Measurements from ENCODE around the gene SPTLC3. TPM values are rescaled to one million over a fixed set of nuclear protein-coding genes. Genes with fewer than 3 reads are reported as not detected.

SPTLC3 gene
- total RNA-seq, 2 experiments from 2014 or later = not detected

- H3K27ac ChIP-seq (ENCODE audit: low read depth, low read length, poor library complexity, severe bottlenecking) = no peak overlapping the region
- no TSS peak for BruUV-seq (replicated peaks)
- no peaks in the 10 kb centered on the region for H3K36me3 ChIP-seq (ENCODE audit: insufficient read depth, low read length)
- H3K4me1 ChIP-seq (ENCODE audit: insufficient read depth, low read length, poor library complexity, severe bottlenecking) = no peaks in the 10 kb centered on the region
- no peaks in the 10 kb centered on the region for H3K79me2 ChIP-seq (ENCODE audit: insufficient read depth, low read depth, low read length)
- TF ChIP-seq EZH2phosphoT487 (IDR thresholded peaks at IDR 0.05; ENCODE audit: borderline replicate concordance, low read depth, low read length) = no peak
- no peaks in the 10 kb centered on the region for H3K9me3 ChIP-seq (ENCODE audit: low read length)
- ChIA-PET CTCF (ENCODE audit: unreplicated experiment) (no interaction called here), POLR2A (interaction anchor here (0.8 kb wide), 1 partner anchor 16 kb away, joined by 3 read pairs; no protein-coding TSS in a partner anchor)
- no peak overlapping the region for H3K4me3 ChIP-seq (ENCODE audit: low read depth, low read length, poor library complexity, severe bottlenecking)
- intact Hi-C loops (cut with micrococcal nuclease; ENCODE audit: unreplicated experiment) = no loop called here
- H4K20me1 ChIP-seq (ENCODE audit: insufficient read depth, low read length) = no peaks in the 10 kb centered on the region
- H3K4me2 ChIP-seq (ENCODE audit: low read length) = no peak overlapping the region
- no peak overlapping the region for H2AFZ ChIP-seq (ENCODE audit: low read length)
- no peak for DNase-seq (ENCODE audit: low spot score)
- H3K9me2 ChIP-seq (ENCODE audit: insufficient read depth, low read length) = no peaks in the 10 kb centered on the region
Measured at GRCh38 chr20:13092111-13092510, 83.3 kb downstream of the SPTLC3 start.

DNA sequence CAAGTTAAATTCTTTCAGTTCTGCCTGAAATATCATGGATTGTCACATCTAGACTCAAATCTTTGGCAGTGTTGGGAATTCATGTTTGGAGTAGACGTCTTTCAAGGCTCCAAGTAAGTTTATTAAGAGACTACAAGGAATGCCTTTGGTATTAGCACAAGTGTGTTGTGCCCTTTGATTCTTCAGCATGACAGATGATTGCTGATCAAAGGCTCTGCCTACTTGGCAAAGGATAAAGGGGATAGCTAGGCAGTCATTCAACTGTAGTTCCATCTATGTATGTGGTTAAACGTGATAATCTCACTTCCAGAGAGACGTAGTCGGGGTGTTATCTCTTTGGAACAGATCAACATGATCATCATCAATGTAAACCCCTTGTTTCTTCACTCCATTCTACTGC, 86.2 kb downstream of the SPTLC3 start:
- Histone ChIP-seq H3K4me1 (ENCODE audit: insufficient read depth, low read length, poor library complexity, severe bottlenecking) (no peaks in the 10 kb centered on the region), H3K36me3 (ENCODE audit: insufficient read depth, low read length) (no peaks in the 10 kb centered on the region), H3K9me2 (ENCODE audit: insufficient read depth, low read length) (no peaks in the 10 kb centered on the region), H3K9me3 (ENCODE audit: low read length) (no peaks in the 10 kb centered on the region), H3K4me3 (ENCODE audit: low read depth, low read length, poor library complexity, severe bottlenecking) (no peak overlapping the region), H3K27ac (ENCODE audit: low read depth, low read length, poor library complexity, severe bottlenecking) (no peak overlapping the region), H4K20me1 (ENCODE audit: insufficient read depth, low read length) (no peaks in the 10 kb centered on the region), H2AFZ (ENCODE audit: low read length) (no peak overlapping the region), H3K79me2 (ENCODE audit: insufficient read depth, low read depth, low read length) (no peaks in the 10 kb centered on the region), H3K4me2 (ENCODE audit: low read length) (no peak overlapping the region)
- CTCF ChIA-PET (ENCODE audit: unreplicated experiment) = no interaction called here
- no peak for TF ChIP-seq CTCF (conservative IDR thresholded peaks at IDR 0.05; ENCODE audit: low read length)
- no peak for TF ChIP-seq EZH2phosphoT487 (IDR thresholded peaks at IDR 0.05; ENCODE audit: borderline replicate concordance, low read depth, low read length)
- intact Hi-C loops (cut with micrococcal nuclease; ENCODE audit: unreplicated experiment) = no loop called here
- POLR2A ChIA-PET = no interaction called here
- DNase-seq (ENCODE audit: low spot score) = no peak
- no TSS peak for BruUV-seq (replicated peaks)

GRCh38 chr20:13098720-13099355, 90.1 kb downstream of the SPTLC3 start:
- no TSS peak for BruUV-seq (replicated peaks)
- ChIA-PET POLR2A (no interaction called here), CTCF (ENCODE audit: unreplicated experiment) (no interaction called here)
- no peaks in the 10 kb centered on the region for H3K4me1 ChIP-seq (ENCODE audit: insufficient read depth, low read length, poor library complexity, severe bottlenecking)
- no peak overlapping the region for H3K4me3 ChIP-seq (ENCODE audit: low read depth, low read length, poor library complexity, severe bottlenecking)
- H3K9me2 ChIP-seq (ENCODE audit: insufficient read depth, low read length) = no peaks in the 10 kb centered on the region
- no peak overlapping the region for H3K4me2 ChIP-seq (ENCODE audit: low read length)
- H3K79me2 ChIP-seq (ENCODE audit: insufficient read depth, low read depth, low read length) = no peaks in the 10 kb centered on the region
- H3K9me3 ChIP-seq (ENCODE audit: low read length) = no peaks in the 10 kb centered on the region
- TF ChIP-seq EZH2phosphoT487 (IDR thresholded peaks at IDR 0.05; ENCODE audit: borderline replicate concordance, low read depth, low read length) = no peak
- no peak overlapping the region for H3K27ac ChIP-seq (ENCODE audit: low read depth, low read length, poor library complexity, severe bottlenecking)
- no peaks in the 10 kb centered on the region for H3K36me3 ChIP-seq (ENCODE audit: insufficient read depth, low read length)
- H2AFZ ChIP-seq (ENCODE audit: low read length) = no peak overlapping the region
- H4K20me1 ChIP-seq (ENCODE audit: insufficient read depth, low read length) = no peaks in the 10 kb centered on the region
- intact Hi-C loops (cut with micrococcal nuclease; ENCODE audit: unreplicated experiment) = no loop called here
- DNase-seq (ENCODE audit: low spot score) = no peak
